SU-DHL-6 (cell line): ENCODE measurements around the gene STPG4.

Experiments used
- CTCF ChIP-seq: fragments of 200-600 bp; sonication (generic); IDR thresholded peaks from one replicate; pipeline ENCODE4 v1.5.1; 2017; ENCODE audit warnings: antibody characterized with exemption, mild to moderate bottlenecking, low read length, moderate library complexity; ENCODE audit not compliant: insufficient read depth, poor library complexity, severe bottlenecking
- EZH2phosphoT487 ChIP-seq: fragments of 200-600 bp; sonication (generic), shearing (Covaris generic); conservative IDR thresholded peaks from 2 replicates; pipeline ENCODE4 v1.6.1; 2018; ENCODE audit warnings: mild to moderate bottlenecking, antibody characterized with exemption, low read length, moderate library complexity, mixed read lengths

GRCh38 chr2:47178341-47178740 is 23.2 kb upstream of the STPG4 start:
- TF ChIP-seq CTCF (no peak), EZH2phosphoT487 (no peak)
